GM12873 (cell line): Measurements from ENCODE around the gene MAP2K1.

Source experiments
- CTCF ChIP-seq: IDR thresholded peaks from 2 replicates; pipeline ENCODE4 v1.5.1; 2012; ENCODE audit warnings: low read depth, mild to moderate bottlenecking, moderate library complexity, low read length, control low read depth; ENCODE audit not compliant: insufficient read depth; ENCODE audit errors: missing control alignments

The MAP2K1 gene

GRCh38 chr15:66369773-66370651, 16.7 kb upstream of the MAP2K1 start:
- no peak for TF ChIP-seq CTCF

- no peak for TF ChIP-seq CTCF
These were observed 12.5 kb upstream of the MAP2K1 start for GRCh38 chr15:66374179-66374578.

- no peak for TF ChIP-seq CTCF
These were observed 7.8 kb upstream of the MAP2K1 start for GRCh38 chr15:66378814-66379430.

GRCh38 chr15:66387163-66388042, 691 bp downstream of the MAP2K1 start:
- peak; percentile 48 for TF ChIP-seq CTCF

- TF ChIP-seq CTCF: no peak
These were observed 1.3 kb downstream of the MAP2K1 start for GRCh38 chr15:66388043-66388363.

- TF ChIP-seq CTCF: no peak
These were observed 1.9 kb downstream of the MAP2K1 start for GRCh38 chr15:66388576-66388975.

GRCh38 chr15:66389098-66389858, 2.6 kb downstream of the MAP2K1 start:
- TF ChIP-seq CTCF: no peak
